GM18502 (cell line): Measurements from ENCODE around the gene RAB5A.
"Not testable (repeated sequence)": the region's sequence is repeated elsewhere in the genome, so short reads cannot be mapped to it uniquely, and the experiment has no call there.

ENCODE experiments used
- ATAC-seq: cut with Tn5 transposase; IDR thresholded peaks from one replicate; pipeline ENCODE4 v1.9.1; 2021; ENCODE audit warnings: mild to moderate bottlenecking; ENCODE audit not compliant: unreplicated experiment, poor library complexity

Gene RAB5A

DNA sequence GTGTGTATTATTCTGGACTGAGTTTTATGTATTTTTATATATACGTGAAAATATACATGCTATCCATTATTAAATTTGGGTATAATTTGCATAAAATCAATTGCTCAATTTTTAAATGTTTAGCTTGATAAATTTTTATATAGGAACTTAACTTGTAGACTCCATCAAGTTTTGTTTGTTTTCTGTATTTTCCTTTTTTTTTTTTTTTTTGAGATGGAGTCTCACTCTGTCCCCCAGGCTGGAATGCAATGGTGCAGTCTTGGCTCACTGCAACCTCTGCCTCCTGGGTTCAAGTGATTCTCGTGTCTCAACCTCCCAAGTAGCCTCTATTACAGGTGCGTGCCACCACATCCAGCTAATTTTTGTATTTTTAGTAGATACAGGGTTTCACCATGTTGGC, 69.2 kb downstream of the RAB5A start:
- not testable (repeated sequence) for ATAC-seq

DNA sequence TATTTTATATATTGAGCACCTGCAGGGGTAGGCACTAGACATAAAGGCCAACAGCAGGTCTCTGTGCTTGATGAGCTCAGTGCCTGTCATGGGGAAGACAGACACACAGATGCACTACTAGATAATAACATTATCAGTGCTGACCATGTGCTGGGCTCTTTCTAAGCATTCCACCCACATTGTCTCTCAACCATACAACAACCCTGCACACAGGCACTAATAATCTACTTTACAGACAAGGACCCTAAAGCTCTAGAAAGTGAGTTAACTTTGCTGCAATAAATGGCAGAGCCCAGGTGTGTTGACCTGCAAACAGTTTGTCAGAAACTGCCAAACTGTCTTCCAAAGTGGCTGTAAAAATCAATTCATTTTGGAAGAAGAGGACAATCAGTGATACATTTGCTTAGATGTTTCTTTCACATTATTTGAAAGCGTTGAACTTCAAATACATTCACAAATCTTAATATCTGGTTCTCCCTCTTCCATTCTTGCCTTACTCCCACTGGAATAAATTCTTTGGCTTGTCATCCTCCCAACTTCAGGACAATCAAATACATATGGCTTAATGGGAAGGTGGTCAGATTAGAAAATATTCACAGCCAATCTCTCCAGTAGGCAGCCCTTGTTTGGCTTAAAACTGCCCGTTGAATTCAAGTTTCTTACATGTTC, 76.2 kb downstream of the RAB5A start:
- ATAC-seq = no peak

DNA sequence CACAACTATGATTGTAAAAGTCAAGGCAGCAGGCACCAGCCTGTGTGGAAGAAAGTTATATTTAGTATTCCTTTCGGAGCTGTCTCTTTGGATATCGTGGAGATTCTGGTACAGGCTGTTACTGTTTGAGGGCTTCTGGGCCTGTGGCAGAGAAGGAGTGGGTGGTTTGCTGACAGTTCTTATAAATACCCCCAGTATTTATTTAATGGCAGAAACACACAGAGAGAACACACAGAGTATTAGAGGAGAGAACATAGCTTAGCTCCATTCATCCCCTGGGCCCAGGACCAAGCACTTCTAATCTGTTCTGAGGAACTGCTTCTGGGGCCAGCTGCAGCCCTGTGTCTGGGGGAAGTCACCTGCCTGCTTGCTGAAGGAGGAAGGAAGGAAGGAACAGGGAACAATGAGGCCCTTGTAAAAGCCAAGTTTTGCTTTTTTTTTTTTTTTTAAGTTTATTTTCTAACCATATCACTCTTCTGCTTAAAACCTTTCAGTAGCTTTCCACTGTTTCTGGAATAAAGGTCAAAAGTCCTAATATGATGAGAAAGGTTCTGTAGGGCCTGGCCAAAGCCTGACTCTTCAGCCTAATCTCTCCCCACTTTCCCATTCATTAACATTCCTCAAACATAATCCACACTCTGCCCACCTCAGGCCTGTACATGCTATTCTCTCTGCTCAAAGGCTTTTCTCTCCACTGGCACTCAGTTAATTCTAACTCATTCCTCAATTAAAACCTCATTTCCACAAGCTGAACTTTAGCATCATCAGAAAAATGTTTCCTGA, 76.9 kb downstream of the RAB5A start:
- no peak for ATAC-seq

DNA sequence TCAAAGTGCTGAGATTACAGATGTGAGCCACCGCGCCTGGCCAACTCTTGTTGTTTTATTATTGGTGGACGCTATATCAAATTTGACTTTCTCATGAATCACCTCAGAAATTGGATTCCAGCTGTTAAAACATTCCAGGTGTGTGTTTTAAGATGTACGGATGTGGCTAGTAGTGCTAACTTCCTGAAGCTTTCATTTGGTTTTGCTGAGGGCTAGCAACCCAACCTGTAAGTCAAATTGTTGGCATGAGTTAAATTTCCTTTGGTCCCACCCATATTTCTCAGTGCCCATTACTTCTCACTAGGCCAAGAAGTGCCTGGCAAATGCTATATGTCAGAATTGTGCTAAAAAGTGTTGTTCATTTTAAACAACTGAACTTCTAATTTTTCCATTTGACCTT, 80.2 kb downstream of the RAB5A start:
- no peak for ATAC-seq

DNA sequence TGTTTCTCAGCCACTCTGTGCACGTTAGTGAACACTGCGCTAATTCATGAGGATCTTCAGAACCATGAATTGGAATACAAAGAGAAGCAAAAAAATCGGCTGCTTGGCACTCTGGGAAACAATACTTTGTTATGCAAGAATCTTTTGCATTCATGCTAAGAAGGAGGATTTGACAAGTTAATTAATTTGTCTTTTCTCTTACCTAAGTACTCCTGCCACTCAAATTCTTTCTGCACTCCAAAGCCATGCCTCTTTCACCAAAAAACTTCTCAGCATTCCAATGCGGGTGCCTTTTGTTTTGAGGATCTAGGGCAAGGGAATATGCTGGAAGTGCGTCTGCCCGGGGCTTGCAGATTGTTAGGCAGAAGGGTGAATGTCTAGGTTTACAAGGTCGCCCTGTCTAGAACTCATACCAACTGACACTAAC, 82.0 kb downstream of the RAB5A start:
- ATAC-seq = no peak

DNA sequence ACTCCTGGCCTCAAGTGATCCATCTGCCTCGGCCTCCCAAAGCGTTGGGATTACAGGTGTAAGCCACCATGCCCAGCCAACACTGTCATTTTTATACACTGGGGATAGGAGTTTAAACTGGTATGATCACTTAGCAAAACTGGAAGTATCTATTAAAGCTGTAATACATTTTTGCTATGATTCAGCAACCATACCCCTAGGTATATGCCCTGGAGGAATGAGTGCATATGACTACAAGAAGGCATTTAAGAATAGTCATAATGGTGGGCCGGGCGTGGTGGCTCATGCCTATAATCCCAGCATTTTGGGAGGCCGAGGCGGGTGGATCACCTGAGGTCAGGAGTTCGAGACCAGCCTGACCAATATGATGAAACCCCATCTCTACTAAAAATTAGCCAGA, 85.0 kb downstream of the RAB5A start:
- ATAC-seq = not testable (repeated sequence)
